HCT116 (cell line): Measurements from ENCODE around the gene PDE4D. TPM values are rescaled to one million over a fixed set of nuclear protein-coding genes. Genes with fewer than 3 reads are reported as not detected.

Experiments used
- ATAC-seq: fragments of 200-7000 bp; cut with Tn5 transposase; 2 replicates; pipeline ENCODE4 v1.9.1; 2020; ENCODE audit warnings: mild to moderate bottlenecking, moderate library complexity
- BruUV-seq: library from RNA; stranded (reverse); fragments of 400-500 nt; replicated peaks from 2 replicates; lab custom pipeline; 2021; lab: Mats Ljungman, UMichigan
- CTCF ChIA-PET: fragments of 300-600 bp; sonication (Branson Sonifier 250); formaldehyde crosslinking; loops from one replicate; lab custom pipeline; 2021; ENCODE audit warnings: antibody characterized with exemption; lab: Charles Lee
- POLR2A ChIA-PET: fragments of 300-600, 350-600 bp; sonication (Branson Sonifier 250); formaldehyde crosslinking; loops from one replicate; lab custom pipeline; 2021; ENCODE audit warnings: antibody characterized with exemption; lab: Charles Lee
- RAD21 ChIA-PET, 2 experiments: fragments of 300-600 bp; sonication (Branson Sonifier 250); formaldehyde crosslinking; loops; one replicate each; lab custom pipeline; 2023; ENCODE audit warnings: low total read pairs in 2 of 2; ENCODE audit not compliant: uncharacterized antibody in 2 of 2, unreplicated experiment in 2 of 2, low non-redundant PET in 1 of 2; lab: Charles Lee
- DNase-seq: peaks from one replicate; pipeline ENCODE4 v3.0.0-alpha.2; 2010; ENCODE audit warnings: low read depth, low spot score
- H2AFZ ChIP-seq: fragments of 200-600 bp; shearing (Covaris generic), sonication (generic); 2 replicates; pipeline ENCODE4 v1.6.1; 2017; ENCODE audit warnings: low read depth, mixed run types, mixed read lengths, antibody characterized with exemption, low read length; ENCODE audit not compliant: poor library complexity, severe bottlenecking
- H3K27ac ChIP-seq: 2 replicates; pipeline ENCODE4 v1.5.1; 2012; ENCODE audit warnings: low read depth, low read length
- H3K27me3 ChIP-seq: fragments of 200-600 bp; sonication (generic); 2 replicates; pipeline ENCODE4 v1.6.1; 2016; ENCODE audit warnings: mixed run types, low read length, mixed read lengths; ENCODE audit not compliant: insufficient read depth
- H3K36me3 ChIP-seq, 2 experiments: fragments of 200-500 bp in 1 of 2; fragments of 200-600 bp in 1 of 2; sonication (Bioruptor generic) in 1 of 2; sonication (generic) in 1 of 2; 2 replicates each; pipeline versions ENCODE4 v1.5.1 to v1.6.1; 2014 to 2016; ENCODE audit warnings: low read length in 2 of 2, inconsistent platforms in 1 of 2, mixed read lengths in 1 of 2, mixed run types in 1 of 2; ENCODE audit not compliant: insufficient read depth in 2 of 2, control insufficient read depth in 1 of 2
- H3K4me1 ChIP-seq, 2 experiments: fragments of 200-600 bp in 1 of 2; sonication (generic) in 1 of 2; 2 replicates each; pipeline versions ENCODE4 v1.5.1 to v1.6.1; 2012 to 2017; ENCODE audit warnings: low read length in 2 of 2, inconsistent platforms in 1 of 2, mild to moderate bottlenecking in 1 of 2, mixed read lengths in 1 of 2, mixed run types in 1 of 2, moderate library complexity in 1 of 2; ENCODE audit not compliant: insufficient read depth in 2 of 2, control insufficient read depth in 1 of 2
- H3K4me2 ChIP-seq: fragments of 200-600 bp; sonication (generic); 2 replicates; pipeline ENCODE4 v1.6.1; 2017; ENCODE audit warnings: mixed run types, low read length, mixed read lengths
- H3K4me3 ChIP-seq, 2 experiments: fragments of 200-600 bp in 1 of 2; sonication (generic) in 1 of 2; replicated peaks in 1 of 2; 2 replicates each; pipeline ENCODE4 v1.5.1; 2011 to 2016; ENCODE audit warnings: low read length in 2 of 2, control low read depth in 1 of 2, low read depth in 1 of 2, mild to moderate bottlenecking in 1 of 2, mixed read lengths in 1 of 2, mixed run types in 1 of 2
- H3K79me2 ChIP-seq: fragments of 200-600 bp; sonication (generic); 2 replicates; pipeline ENCODE4 v1.6.1; 2017; ENCODE audit warnings: mild to moderate bottlenecking, mixed run types, low read length, moderate library complexity, mixed read lengths; ENCODE audit not compliant: insufficient read depth
- H3K9ac ChIP-seq: fragments of 200-600 bp; sonication (generic); 2 replicates; pipeline ENCODE4 v1.6.1; 2016; ENCODE audit warnings: low read length, mixed read lengths
- H3K9me2 ChIP-seq: fragments of 200-600 bp; sonication (generic), shearing (Covaris generic); 2 replicates; pipeline ENCODE4 v1.6.1; 2017; ENCODE audit warnings: mixed run types, mild to moderate bottlenecking, moderate library complexity; ENCODE audit not compliant: insufficient read depth
- H3K9me3 ChIP-seq, 2 experiments: fragments of 200-500 bp in 1 of 2; fragments of 200-600 bp in 1 of 2; sonication (Bioruptor generic) in 1 of 2; sonication (generic) in 1 of 2; 2 replicates each; pipeline ENCODE4 v1.6.1; 2014 to 2017; ENCODE audit warnings: low read length in 2 of 2, mixed read lengths in 2 of 2, inconsistent platforms in 1 of 2, low read depth in 1 of 2, mild to moderate bottlenecking in 1 of 2, mixed run types in 1 of 2, moderate library complexity in 1 of 2; ENCODE audit not compliant: control insufficient read depth in 1 of 2, insufficient read depth in 1 of 2
- H4K20me1 ChIP-seq: fragments of 200-600 bp; sonication (generic), shearing (Covaris generic); 2 replicates; pipeline ENCODE4 v1.6.1; 2017; ENCODE audit warnings: mixed run types, mild to moderate bottlenecking, moderate library complexity; ENCODE audit not compliant: insufficient read depth
- ATF3 ChIP-seq: IDR thresholded peaks from 2 replicates; pipeline ENCODE4 v1.6.1; 2012
- CBX3 ChIP-seq: IDR thresholded peaks from 2 replicates; pipeline ENCODE4 v1.6.1; 2012; ENCODE audit warnings: low read depth
- CEBPB ChIP-seq: IDR thresholded peaks from 2 replicates; pipeline ENCODE4 v1.6.1; 2012; ENCODE audit warnings: low read depth
- CTCF ChIP-seq, 3 experiments: fragments of 200-600 bp in 1 of 3; sonication (generic) in 1 of 3; IDR thresholded peaks in 2 of 3; conservative IDR thresholded peaks in 1 of 3; 2 replicates each; pipeline ENCODE4 v1.5.1; 2012 to 2017; ENCODE audit warnings: low read depth in 2 of 3, low read length in 2 of 3, antibody characterized with exemption in 1 of 3, borderline replicate concordance in 1 of 3, control low read depth in 1 of 3, mild to moderate bottlenecking in 1 of 3, mixed read lengths in 1 of 3, mixed run types in 1 of 3, moderate library complexity in 1 of 3; ENCODE audit not compliant: insufficient read depth in 1 of 3
- EGR1 ChIP-seq: IDR thresholded peaks from 2 replicates; pipeline ENCODE4 v1.6.1; 2012; ENCODE audit warnings: low read depth
- ELF1 ChIP-seq: IDR thresholded peaks from 2 replicates; pipeline ENCODE4 v1.6.1; 2012; ENCODE audit warnings: low read depth, borderline replicate concordance
- EZH2 ChIP-seq: fragments of 200-600 bp; sonication (generic); IDR thresholded peaks from 2 replicates; pipeline ENCODE4 v1.6.1; 2017; ENCODE audit warnings: antibody characterized with exemption, mixed run types
- EZH2phosphoT487 ChIP-seq: fragments of 200-600 bp; IDR thresholded peaks from 2 replicates; pipeline ENCODE4 v1.6.1; 2018; ENCODE audit warnings: antibody characterized with exemption, borderline replicate concordance
- FOSL1 ChIP-seq: IDR thresholded peaks from 2 replicates; pipeline ENCODE4 v1.6.1; 2012; ENCODE audit warnings: low read depth
- JUND ChIP-seq: IDR thresholded peaks from 2 replicates; pipeline ENCODE4 v1.6.1; 2012
- MAX ChIP-seq: IDR thresholded peaks from 2 replicates; pipeline ENCODE4 v1.6.1; 2012
- POLR2A ChIP-seq: IDR thresholded peaks from 2 replicates; pipeline ENCODE4 v1.7.0; 2011; ENCODE audit warnings: borderline replicate concordance; ENCODE audit not compliant: insufficient read depth, insufficient read length; ENCODE audit errors: extremely low read depth
- POLR2AphosphoS5 ChIP-seq: IDR thresholded peaks from 2 replicates; pipeline ENCODE4 v1.6.1; 2011; ENCODE audit warnings: mild to moderate bottlenecking, low read depth, low read length, moderate library complexity
- SRF ChIP-seq: IDR thresholded peaks from 2 replicates; pipeline ENCODE4 v1.6.1; 2012; ENCODE audit warnings: low read depth
- TCF7L2 ChIP-seq: IDR thresholded peaks from 2 replicates; pipeline ENCODE4 v1.7.0; 2011; ENCODE audit warnings: borderline replicate concordance, inconsistent platforms; ENCODE audit not compliant: insufficient read depth, insufficient read length; ENCODE audit errors: extremely low read depth
- YY1 ChIP-seq: IDR thresholded peaks from 2 replicates; pipeline ENCODE4 v1.6.1; 2011; ENCODE audit warnings: low read length, low read depth, moderate library complexity, mild to moderate bottlenecking; ENCODE audit not compliant: insufficient replicate concordance; ENCODE audit errors: extremely low read depth
- ZNF274 ChIP-seq: fragments of 200-500 bp; sonication (Bioruptor generic); IDR thresholded peaks from 2 replicates; pipeline ENCODE4 v1.6.1; 2014; ENCODE audit warnings: mild to moderate bottlenecking, low read depth, low read length, inconsistent platforms
- intact Hi-C: fragments of 100-400 bp; cut with micrococcal nuclease; formaldehyde crosslinking; loops from 2 replicates; pipeline ENCODE4 v1.10.0; 2022
- total RNA-seq: library from RNA; stranded (reverse); gene quantifications from one replicate; pipeline ENCODE4 v1.2.1, GENCODE V29; 2021; ENCODE audit not compliant: unreplicated experiment

The PDE4D gene
- total RNA-seq, 1 experiment from 2014 or later = 1.1 TPM

- H4K20me1 ChIP-seq = no peaks in the 10 kb centered on the region; the same call in 1 of the 2 replicates
- no peaks in the 10 kb centered on the region for H3K79me2 ChIP-seq
- H3K9me3 ChIP-seq = no peaks in the 10 kb centered on the region
- H3K4me2 ChIP-seq = no peak overlapping the region
- H3K9ac ChIP-seq = no peak overlapping the region
- H3K4me3 ChIP-seq = no peak overlapping the region
- intact Hi-C loops = no loop called here
- no peak overlapping the region for H3K27ac ChIP-seq
- ATAC-seq (no peak), DNase-seq (no peak)
- TF ChIP-seq JUND = no peak
- no peak for TF ChIP-seq EZH2phosphoT487
- TF ChIP-seq ATF3 = no peak
- TF ChIP-seq FOSL1 = no peak
- no peak for TF ChIP-seq TCF7L2
- no peak for TF ChIP-seq ZNF274
- TF ChIP-seq CEBPB = no peak
- no peak for TF ChIP-seq CTCF (IDR thresholded peaks at IDR 0.05 in 2 of 3, conservative IDR thresholded peaks at IDR 0.05 in 1 of 3; ENCODE audit: borderline replicate concordance in 1 of 3, insufficient read depth in 1 of 3, low read depth in 2 of 3, low read length in 2 of 3)
- TF ChIP-seq POLR2AphosphoS5 = no peak
- no peak for TF ChIP-seq POLR2A
- no peak for TF ChIP-seq EGR1
- no peak for TF ChIP-seq MAX
- no peak for TF ChIP-seq SRF
- TF ChIP-seq EZH2 = no peak
- TF ChIP-seq ELF1 = no peak
- TF ChIP-seq YY1 = no peak
- TF ChIP-seq CBX3 = no peak
- no peaks in the 10 kb centered on the region for H3K36me3 ChIP-seq
- no peaks in the 10 kb centered on the region for H3K9me2 ChIP-seq
- RAD21 ChIA-PET = no interaction called here
- CTCF ChIA-PET = no interaction called here
- POLR2A ChIA-PET = no interaction called here
- H3K4me1 ChIP-seq = no peaks in the 10 kb centered on the region
- no TSS peak for BruUV-seq
- H3K27me3 ChIP-seq = 0 out of 2 replicates have a peak, but pooled peaks cover 7% of the 10 kb centered on the region
- H2AFZ ChIP-seq = no peak overlapping the region
Observed at GRCh38 chr5:59847586-59847985, 45.9 kb downstream of the PDE4D start.
